ENCODE measurements around the gene EFCAB14.

DNA sequence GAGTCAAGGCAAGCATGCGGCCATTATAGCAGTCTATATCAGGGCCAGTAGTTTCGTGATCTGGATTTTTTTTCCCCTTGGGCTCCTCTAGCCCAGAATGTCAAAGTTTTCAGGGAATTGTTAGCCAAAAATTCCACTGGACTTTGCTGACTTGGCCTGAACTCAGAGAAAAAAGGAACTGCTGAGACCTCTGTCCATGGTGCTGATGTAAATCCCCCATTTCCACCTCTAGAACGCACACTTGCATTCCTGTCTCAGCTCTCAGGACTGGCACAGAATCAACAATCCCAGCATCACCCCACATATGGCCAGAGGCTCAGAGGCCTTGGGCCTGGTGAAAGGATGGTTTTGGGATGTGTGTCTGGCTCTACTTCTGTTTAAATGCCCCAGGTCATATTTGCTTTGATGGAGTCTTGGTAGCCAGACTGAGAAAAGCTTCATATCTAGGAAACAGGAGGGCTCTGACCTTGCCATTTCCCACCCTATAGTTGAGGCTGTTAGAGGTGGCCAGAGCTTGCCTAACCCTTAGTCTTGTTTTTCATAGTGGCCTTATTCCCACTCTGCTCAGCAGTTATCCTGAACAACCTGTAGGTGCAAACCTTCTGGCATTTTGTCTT, 16.9 kb upstream of the EFCAB14 start:
- TF ChIP-seq, protein P1, sequence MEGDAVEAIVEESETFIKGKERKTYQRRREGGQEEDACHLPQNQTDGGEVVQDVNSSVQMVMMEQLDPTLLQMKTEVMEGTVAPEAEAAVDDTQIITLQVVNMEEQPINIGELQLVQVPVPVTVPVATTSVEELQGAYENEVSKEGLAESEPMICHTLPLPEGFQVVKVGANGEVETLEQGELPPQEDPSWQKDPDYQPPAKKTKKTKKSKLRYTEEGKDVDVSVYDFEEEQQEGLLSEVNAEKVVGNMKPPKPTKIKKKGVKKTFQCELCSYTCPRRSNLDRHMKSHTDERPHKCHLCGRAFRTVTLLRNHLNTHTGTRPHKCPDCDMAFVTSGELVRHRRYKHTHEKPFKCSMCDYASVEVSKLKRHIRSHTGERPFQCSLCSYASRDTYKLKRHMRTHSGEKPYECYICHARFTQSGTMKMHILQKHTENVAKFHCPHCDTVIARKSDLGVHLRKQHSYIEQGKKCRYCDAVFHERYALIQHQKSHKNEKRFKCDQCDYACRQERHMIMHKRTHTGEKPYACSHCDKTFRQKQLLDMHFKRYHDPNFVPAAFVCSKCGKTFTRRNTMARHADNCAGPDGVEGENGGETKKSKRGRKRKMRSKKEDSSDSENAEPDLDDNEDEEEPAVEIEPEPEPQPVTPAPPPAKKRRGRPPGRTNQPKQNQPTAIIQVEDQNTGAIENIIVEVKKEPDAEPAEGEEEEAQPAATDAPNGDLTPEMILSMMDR (conservative IDR thresholded peaks at IDR 0.05; ENCODE audit: low read length) = peak; percentile 63
- no peak for TF ChIP-seq EZH2phosphoT487 (IDR thresholded peaks at IDR 0.05; ENCODE audit: borderline replicate concordance, low read depth, low read length)
